Measurements from ENCODE around the gene RGS18.
"Not testable (repeated sequence)": the region's sequence is repeated elsewhere in the genome, so short reads cannot be mapped to it uniquely, and the experiment has no call there.

RGS18 gene

GRCh38 chr1:192224846-192225245 lies 66.6 kb downstream of the RGS18 start:
- no peak for DNase-seq (ENCODE audit: low read depth)
- no peak overlapping the region for H3K4me3 ChIP-seq (ENCODE audit: low read depth, low read length)
- TF ChIP-seq, protein P1, sequence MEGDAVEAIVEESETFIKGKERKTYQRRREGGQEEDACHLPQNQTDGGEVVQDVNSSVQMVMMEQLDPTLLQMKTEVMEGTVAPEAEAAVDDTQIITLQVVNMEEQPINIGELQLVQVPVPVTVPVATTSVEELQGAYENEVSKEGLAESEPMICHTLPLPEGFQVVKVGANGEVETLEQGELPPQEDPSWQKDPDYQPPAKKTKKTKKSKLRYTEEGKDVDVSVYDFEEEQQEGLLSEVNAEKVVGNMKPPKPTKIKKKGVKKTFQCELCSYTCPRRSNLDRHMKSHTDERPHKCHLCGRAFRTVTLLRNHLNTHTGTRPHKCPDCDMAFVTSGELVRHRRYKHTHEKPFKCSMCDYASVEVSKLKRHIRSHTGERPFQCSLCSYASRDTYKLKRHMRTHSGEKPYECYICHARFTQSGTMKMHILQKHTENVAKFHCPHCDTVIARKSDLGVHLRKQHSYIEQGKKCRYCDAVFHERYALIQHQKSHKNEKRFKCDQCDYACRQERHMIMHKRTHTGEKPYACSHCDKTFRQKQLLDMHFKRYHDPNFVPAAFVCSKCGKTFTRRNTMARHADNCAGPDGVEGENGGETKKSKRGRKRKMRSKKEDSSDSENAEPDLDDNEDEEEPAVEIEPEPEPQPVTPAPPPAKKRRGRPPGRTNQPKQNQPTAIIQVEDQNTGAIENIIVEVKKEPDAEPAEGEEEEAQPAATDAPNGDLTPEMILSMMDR (IDR thresholded peaks at IDR 0.05; ENCODE audit: insufficient read depth, low read depth, low read length, missing control alignments) = no peak

GRCh38 chr1:192225266-192225665 lies 67.0 kb downstream of the RGS18 start:
- no peak for DNase-seq (ENCODE audit: low read depth)
- TF ChIP-seq, protein P1 (IDR thresholded peaks at IDR 0.05; ENCODE audit: insufficient read depth, low read depth, low read length, missing control alignments) = no peak
- H3K4me3 ChIP-seq (ENCODE audit: low read depth, low read length) = no peak overlapping the region

DNA sequence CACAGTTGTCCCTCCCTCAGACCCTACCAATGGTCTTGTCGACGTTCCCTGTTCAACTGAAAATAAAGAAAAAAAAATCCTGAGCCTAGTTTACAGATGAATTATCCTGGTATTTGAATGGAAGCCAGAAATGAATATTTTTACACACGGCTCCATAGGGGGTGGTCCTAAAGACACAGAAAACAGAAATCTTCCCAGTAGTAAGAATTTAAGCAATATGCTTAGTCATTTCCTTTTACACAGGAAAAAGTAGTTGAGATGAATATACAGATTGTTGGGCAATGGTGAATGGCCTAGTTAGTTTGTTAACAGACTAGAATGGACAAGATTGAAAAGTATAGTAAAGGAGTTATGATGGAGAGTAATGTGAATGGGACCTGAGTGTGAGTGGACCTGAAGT lies 67.4 kb downstream of the RGS18 start:
- TF ChIP-seq, protein P1 (IDR thresholded peaks at IDR 0.05; ENCODE audit: insufficient read depth, low read depth, low read length, missing control alignments) = no peak
- no peak for DNase-seq (ENCODE audit: low read depth)
- no peak overlapping the region for H3K4me3 ChIP-seq (ENCODE audit: low read depth, low read length)

GRCh38 chr1:192227330-192227729 lies 69.1 kb downstream of the RGS18 start:
- TF ChIP-seq, protein P1 (IDR thresholded peaks at IDR 0.05; ENCODE audit: insufficient read depth, low read depth, low read length, missing control alignments) = no peak
- H3K4me3 ChIP-seq (ENCODE audit: low read depth, low read length) = no peak overlapping the region
- DNase-seq (ENCODE audit: low read depth) = no peak

DNA sequence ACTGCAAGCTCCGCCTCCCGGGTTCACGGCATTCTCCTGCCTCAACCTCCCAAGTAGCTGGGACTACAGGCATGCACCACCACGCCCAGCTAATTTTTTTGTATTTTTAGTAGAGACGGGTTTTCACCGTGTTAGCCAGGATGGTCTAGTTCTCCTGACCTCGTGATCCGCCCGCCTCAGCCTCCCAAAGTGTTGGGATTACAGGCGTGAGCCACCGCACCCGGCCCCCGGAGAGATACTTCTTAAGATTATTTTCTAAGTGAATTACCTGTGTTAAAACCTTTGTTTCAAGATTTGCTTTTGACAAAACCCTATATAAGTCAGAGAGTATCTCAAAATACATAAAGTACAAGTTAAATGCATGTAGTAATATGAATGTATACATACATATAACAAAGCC lies 69.7 kb downstream of the RGS18 start:
- DNase-seq (ENCODE audit: low read depth); H3K4me3 ChIP-seq (ENCODE audit: low read depth, low read length): not testable (repeated sequence)

GRCh38 chr1:192232817-192233417 lies 74.7 kb downstream of the RGS18 start:
- TF ChIP-seq, protein P1 (IDR thresholded peaks at IDR 0.05; ENCODE audit: insufficient read depth, low read depth, low read length, missing control alignments) = no peak
- no peak overlapping the region for H3K4me3 ChIP-seq (ENCODE audit: low read depth, low read length)
- DNase-seq (ENCODE audit: low read depth) = no peak

- no peak for DNase-seq (ENCODE audit: low read depth)
- TF ChIP-seq, protein P1 (IDR thresholded peaks at IDR 0.05; ENCODE audit: insufficient read depth, low read depth, low read length, missing control alignments) = no peak
- no peak overlapping the region for H3K4me3 ChIP-seq (ENCODE audit: low read depth, low read length)
These were observed 76.9 kb downstream of the RGS18 start for GRCh38 chr1:192235127-192235526.

All from GM12865 (cell line).